Measurements from ENCODE around the gene STEAP3. TPM values are rescaled to one million over a fixed set of nuclear protein-coding genes. Genes with fewer than 3 reads are reported as not detected.

Gene STEAP3
- total RNA-seq, 1 donor from 2014 or later = 27.8 TPM

DNA sequence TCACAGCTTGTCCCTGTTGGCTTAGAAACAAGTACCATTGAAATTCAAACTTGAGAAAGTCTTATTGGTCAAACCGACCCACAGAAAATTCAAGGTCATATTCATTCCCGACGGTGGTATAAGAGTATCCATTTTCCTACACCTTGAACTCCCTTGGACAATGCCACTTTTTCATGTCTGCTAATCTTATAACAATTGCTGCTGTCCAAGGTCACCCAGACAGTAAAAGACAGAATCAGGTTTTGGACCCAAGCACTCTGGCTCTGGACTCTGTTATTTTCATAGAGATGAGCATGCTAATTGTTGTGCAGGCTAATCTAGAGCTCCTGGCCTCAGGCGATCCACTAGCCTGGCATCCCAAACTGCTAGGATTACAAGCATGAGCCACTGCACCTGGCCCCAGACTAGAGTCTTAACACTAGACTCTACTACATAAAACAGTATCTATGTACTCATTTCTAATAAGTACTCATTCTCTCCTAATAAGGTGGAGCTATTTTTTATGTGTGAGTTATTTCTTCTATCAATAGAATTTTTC is 85.2 kb downstream of the STEAP3 start:
- no peak for DNase-seq (ENCODE audit: low read depth)
- H3K4me3 ChIP-seq (ENCODE audit: low read depth, low read length) = no peak overlapping the region
- TF ChIP-seq, protein P1, sequence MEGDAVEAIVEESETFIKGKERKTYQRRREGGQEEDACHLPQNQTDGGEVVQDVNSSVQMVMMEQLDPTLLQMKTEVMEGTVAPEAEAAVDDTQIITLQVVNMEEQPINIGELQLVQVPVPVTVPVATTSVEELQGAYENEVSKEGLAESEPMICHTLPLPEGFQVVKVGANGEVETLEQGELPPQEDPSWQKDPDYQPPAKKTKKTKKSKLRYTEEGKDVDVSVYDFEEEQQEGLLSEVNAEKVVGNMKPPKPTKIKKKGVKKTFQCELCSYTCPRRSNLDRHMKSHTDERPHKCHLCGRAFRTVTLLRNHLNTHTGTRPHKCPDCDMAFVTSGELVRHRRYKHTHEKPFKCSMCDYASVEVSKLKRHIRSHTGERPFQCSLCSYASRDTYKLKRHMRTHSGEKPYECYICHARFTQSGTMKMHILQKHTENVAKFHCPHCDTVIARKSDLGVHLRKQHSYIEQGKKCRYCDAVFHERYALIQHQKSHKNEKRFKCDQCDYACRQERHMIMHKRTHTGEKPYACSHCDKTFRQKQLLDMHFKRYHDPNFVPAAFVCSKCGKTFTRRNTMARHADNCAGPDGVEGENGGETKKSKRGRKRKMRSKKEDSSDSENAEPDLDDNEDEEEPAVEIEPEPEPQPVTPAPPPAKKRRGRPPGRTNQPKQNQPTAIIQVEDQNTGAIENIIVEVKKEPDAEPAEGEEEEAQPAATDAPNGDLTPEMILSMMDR (conservative IDR thresholded peaks at IDR 0.05; ENCODE audit: low read depth, low read length) = no peak

- no peak overlapping the region for H3K4me3 ChIP-seq (ENCODE audit: low read depth, low read length)
- no peak for DNase-seq (ENCODE audit: low read depth)
- TF ChIP-seq, protein P1 (conservative IDR thresholded peaks at IDR 0.05; ENCODE audit: low read depth, low read length) = no peak
Observed at GRCh38 chr2:119311371-119311770, 87.7 kb downstream of the STEAP3 start.

- no peak overlapping the region for H3K4me3 ChIP-seq (ENCODE audit: low read depth, low read length)
- no peak for DNase-seq (ENCODE audit: low read depth)
- TF ChIP-seq, protein P1 (conservative IDR thresholded peaks at IDR 0.05; ENCODE audit: low read depth, low read length) = no peak
Observed at GRCh38 chr2:119311831-119312230, 88.2 kb downstream of the STEAP3 start.

Other genes with a start within 250 kb of the STEAP3 start
- not detected in 2 replicates for gene C1QL2, start 65.1 kb upstream of the STEAP3 start, total RNA-seq
- gene C2orf76, start 143.0 kb downstream of the STEAP3 start, total RNA-seq = 5.4 and 9.3 TPM in 2 replicates
- 134 and 238 TPM in 2 replicates for gene DBI, start 143.1 kb downstream of the STEAP3 start, total RNA-seq
- 0.36 and 1.2 TPM in 2 replicates for gene TMEM37, start 208.0 kb downstream of the STEAP3 start, total RNA-seq